ENCODE results near the gene ZMIZ2. TPM values are rescaled to one million over a fixed set of nuclear protein-coding genes. Genes with fewer than 3 reads are reported as not detected.

Gene ZMIZ2
- total RNA-seq, 2 donors from 2014 or later = 85.6 to 98.2 TPM

DNA sequence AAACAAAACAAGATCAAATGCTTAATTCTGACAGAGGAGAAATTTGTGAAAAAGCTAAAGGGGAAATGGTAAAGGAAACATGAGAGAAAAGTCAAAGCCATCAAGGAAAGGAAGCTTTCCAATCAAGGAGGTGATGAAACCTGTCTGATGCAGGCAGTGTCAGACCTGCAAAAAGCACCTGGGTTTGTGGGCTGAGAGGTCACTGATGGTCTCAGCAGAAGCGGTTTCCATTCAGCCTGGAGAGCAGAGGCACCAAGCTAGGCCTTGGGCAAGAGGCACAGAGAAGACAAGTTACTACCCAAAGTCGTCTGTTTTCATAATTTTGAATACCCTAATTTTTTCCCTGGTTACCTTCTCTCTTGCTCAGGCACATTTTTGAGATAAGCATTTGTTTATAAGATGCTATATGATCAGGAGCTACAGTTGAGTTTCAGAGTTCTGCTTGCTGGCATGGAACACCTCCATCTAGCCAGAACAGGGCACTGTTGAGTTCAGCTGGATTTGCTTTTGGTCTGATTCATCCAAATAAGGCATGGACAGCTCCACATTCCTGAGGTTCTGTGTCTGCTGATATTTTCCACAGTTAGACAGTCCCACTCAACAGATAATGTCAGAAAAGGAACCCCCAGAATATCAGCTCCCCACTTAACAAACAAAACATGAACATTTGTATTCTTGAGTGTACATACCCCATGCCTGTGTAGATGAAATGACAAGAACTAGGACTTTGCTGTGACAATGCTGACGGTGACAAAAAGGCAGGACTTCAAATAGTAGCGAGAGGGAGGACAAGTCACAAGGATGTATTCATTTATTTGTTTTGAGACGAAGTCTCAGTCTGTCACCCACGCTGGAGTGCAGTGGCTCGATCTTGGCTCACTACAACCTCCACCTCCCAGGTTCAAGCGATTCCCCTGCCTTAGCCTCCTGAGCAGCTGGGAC lies 42.9 kb downstream of the ZMIZ2 start:
- no peaks in the 10 kb centered on the region for H3K36me3 ChIP-seq (ENCODE audit: control insufficient read depth, insufficient read depth, low read length)
- H3K4me3 ChIP-seq (ENCODE audit: low read length) = no peak overlapping the region
- 81 to 90% methylated on average over 4 to 8 of the region's 8 CpGs for WGBS, 2 experiments (ENCODE audit: insufficient coverage in 1 of 2, insufficient read length in 1 of 2)
- DNase-seq = no peak
- H3K27me3 ChIP-seq (ENCODE audit: control insufficient read depth, insufficient read depth, low read length, poor library complexity, severe bottlenecking) = no peaks in the 10 kb centered on the region
- Mint-ChIP-seq H3K4me3 (no peak overlapping the region), H3K27me3 (ENCODE audit: insufficient read depth) (no peaks in the 10 kb centered on the region), H3K9me3 (no peaks in the 10 kb centered on the region), H3K4me1 (no peaks in the 10 kb centered on the region), H3K27ac (no peak overlapping the region), H3K36me3 (ENCODE audit: low read depth) (no peaks in the 10 kb centered on the region)
- TF ChIP-seq, protein P1, sequence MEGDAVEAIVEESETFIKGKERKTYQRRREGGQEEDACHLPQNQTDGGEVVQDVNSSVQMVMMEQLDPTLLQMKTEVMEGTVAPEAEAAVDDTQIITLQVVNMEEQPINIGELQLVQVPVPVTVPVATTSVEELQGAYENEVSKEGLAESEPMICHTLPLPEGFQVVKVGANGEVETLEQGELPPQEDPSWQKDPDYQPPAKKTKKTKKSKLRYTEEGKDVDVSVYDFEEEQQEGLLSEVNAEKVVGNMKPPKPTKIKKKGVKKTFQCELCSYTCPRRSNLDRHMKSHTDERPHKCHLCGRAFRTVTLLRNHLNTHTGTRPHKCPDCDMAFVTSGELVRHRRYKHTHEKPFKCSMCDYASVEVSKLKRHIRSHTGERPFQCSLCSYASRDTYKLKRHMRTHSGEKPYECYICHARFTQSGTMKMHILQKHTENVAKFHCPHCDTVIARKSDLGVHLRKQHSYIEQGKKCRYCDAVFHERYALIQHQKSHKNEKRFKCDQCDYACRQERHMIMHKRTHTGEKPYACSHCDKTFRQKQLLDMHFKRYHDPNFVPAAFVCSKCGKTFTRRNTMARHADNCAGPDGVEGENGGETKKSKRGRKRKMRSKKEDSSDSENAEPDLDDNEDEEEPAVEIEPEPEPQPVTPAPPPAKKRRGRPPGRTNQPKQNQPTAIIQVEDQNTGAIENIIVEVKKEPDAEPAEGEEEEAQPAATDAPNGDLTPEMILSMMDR (conservative IDR thresholded peaks at IDR 0.05) = no peak
- no peaks in the 10 kb centered on the region for H3K9me3 ChIP-seq (ENCODE audit: control insufficient read depth, low read length)
- no peaks in the 10 kb centered on the region for H3K4me1 ChIP-seq (ENCODE audit: control insufficient read depth, insufficient read depth, low read length)
- H3K9ac ChIP-seq (ENCODE audit: extremely low read depth, low read length, poor library complexity, severe bottlenecking) = no peak overlapping the region
- H3K27ac ChIP-seq (ENCODE audit: low read depth, low read length) = no peak overlapping the region

DNA sequence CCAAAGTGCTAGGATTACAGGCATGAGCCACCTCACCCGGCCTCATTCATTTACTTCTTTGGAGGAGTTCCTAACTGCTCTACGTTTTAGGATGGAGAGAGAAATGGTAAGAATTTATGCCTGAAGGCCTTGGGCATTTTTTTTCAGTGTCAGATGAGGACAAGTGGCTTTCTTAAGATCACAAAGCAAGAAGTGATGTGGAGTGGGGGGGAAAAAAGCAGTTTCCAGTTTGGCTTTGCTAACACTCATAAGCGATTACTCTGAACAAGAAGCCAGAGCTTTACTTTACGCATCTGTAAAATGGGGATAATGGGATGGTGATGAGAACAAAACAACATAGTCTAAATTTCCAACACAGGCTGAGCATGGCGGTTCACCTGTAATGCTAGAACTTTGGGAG lies 45.3 kb downstream of the ZMIZ2 start:
- Histone ChIP-seq H3K4me3 (ENCODE audit: low read length) (no peak overlapping the region), H3K4me1 (ENCODE audit: control insufficient read depth, insufficient read depth, low read length) (peaks cover 3% of the 10 kb centered on the region), H3K27ac (ENCODE audit: low read depth, low read length) (no peak overlapping the region), H3K36me3 (ENCODE audit: control insufficient read depth, insufficient read depth, low read length) (peaks cover 15% of the 10 kb centered on the region), H3K27me3 (ENCODE audit: control insufficient read depth, insufficient read depth, low read length, poor library complexity, severe bottlenecking) (no peaks in the 10 kb centered on the region), H3K9ac (ENCODE audit: extremely low read depth, low read length, poor library complexity, severe bottlenecking) (no peak overlapping the region), H3K9me3 (ENCODE audit: control insufficient read depth, low read length) (no peaks in the 10 kb centered on the region)
- TF ChIP-seq, protein P1 (conservative IDR thresholded peaks at IDR 0.05) = no peak
- Mint-ChIP-seq H3K27me3 (ENCODE audit: insufficient read depth) (no peaks in the 10 kb centered on the region), H3K4me1 (peaks cover 5% of the 10 kb centered on the region), H3K9me3 (no peaks in the 10 kb centered on the region), H3K36me3 (ENCODE audit: low read depth) (peaks cover 15% of the 10 kb centered on the region), H3K27ac (peak overlapping the region; percentile 21), H3K4me3 (no peak overlapping the region)
- no peak for DNase-seq
- 88 to 91% methylated on average over 4 to 5 of the region's 5 CpGs for WGBS, 2 experiments (ENCODE audit: insufficient coverage in 1 of 2, insufficient read length in 1 of 2)

DNA sequence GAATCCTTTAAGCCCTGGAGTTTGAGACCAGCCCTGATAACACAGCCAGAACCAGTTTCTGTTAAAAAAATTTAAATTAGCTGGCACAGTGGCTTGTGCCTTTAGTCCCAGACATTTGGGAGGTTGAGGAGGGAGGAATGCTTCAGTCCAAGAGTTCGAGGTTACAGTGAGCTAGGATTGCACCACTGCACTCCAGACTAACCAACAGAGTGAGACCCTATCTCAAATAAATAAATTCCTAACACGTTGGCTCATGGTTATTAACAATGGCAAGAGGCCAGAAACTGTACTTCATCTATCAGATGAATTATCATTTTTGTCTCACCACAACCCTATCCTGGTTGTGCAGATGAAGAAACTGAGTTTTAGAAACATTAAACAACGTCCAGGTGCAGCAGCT lies 45.7 kb downstream of the ZMIZ2 start:
- Mint-ChIP-seq H3K27ac (peak overlapping the region; percentile 21), H3K4me3 (no peak overlapping the region), H3K27me3 (ENCODE audit: insufficient read depth) (no peaks in the 10 kb centered on the region), H3K4me1 (peaks cover 5% of the 10 kb centered on the region), H3K9me3 (no peaks in the 10 kb centered on the region), H3K36me3 (ENCODE audit: low read depth) (peaks cover 18% of the 10 kb centered on the region)
- TF ChIP-seq, protein P1 (conservative IDR thresholded peaks at IDR 0.05) = no peak
- Histone ChIP-seq H3K9me3 (ENCODE audit: control insufficient read depth, low read length) (no peaks in the 10 kb centered on the region), H3K9ac (ENCODE audit: extremely low read depth, low read length, poor library complexity, severe bottlenecking) (no peak overlapping the region), H3K27ac (ENCODE audit: low read depth, low read length) (no peak overlapping the region), H3K4me1 (ENCODE audit: control insufficient read depth, insufficient read depth, low read length) (peaks cover 3% of the 10 kb centered on the region), H3K4me3 (ENCODE audit: low read length) (no peak overlapping the region), H3K36me3 (ENCODE audit: control insufficient read depth, insufficient read depth, low read length) (peaks cover 19% of the 10 kb centered on the region), H3K27me3 (ENCODE audit: control insufficient read depth, insufficient read depth, low read length, poor library complexity, severe bottlenecking) (no peaks in the 10 kb centered on the region)
- WGBS, 2 experiments (ENCODE audit: insufficient coverage in 1 of 2, insufficient read length in 1 of 2) = 89 to 90% methylated on average over 2 to 3 of the region's 3 CpGs
- DNase-seq = no peak
